ENCODE measurements around the gene PIP4K2B.
"Not testable (repeated sequence)": the region's sequence is repeated elsewhere in the genome, so short reads cannot be mapped to it uniquely, and the experiment has no call there.

The PIP4K2B gene

DNA sequence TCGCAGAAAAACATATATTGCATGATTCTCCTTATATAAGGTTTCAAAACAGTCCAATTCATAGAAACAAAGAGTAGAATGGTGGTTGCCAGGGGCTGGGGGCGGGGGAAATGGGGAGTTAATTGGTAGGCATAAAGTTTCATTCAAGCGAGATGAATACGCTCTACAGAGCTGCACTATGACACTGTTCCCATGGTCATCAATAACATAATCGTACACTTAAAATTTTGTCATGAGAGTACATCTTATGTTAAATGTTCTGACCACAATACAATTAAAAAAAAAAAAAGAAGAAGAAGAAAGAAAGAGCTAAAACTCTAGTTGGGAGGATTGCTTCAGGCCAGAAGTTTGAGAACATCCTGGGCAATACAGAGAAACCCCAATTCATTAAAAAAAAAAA, 5.1 kb downstream of the PIP4K2B start:
- H2BK12ac ChIP-seq (ENCODE audit: low read length in 2 of 2) = no peak overlapping the region
- no peak overlapping the region for H2BK15ac ChIP-seq (ENCODE audit: low read depth, poor library complexity, severe bottlenecking)
- H2AK5ac ChIP-seq (ENCODE audit: low read length, severe bottlenecking) = no peak overlapping the region
- H2BK120ac ChIP-seq (ENCODE audit: low read depth, low read length) = no peak overlapping the region
- no peak overlapping the region for H3K4ac ChIP-seq (ENCODE audit: low read depth in 1 of 2, low read length in 2 of 2)
- no peak overlapping the region for H3K9ac ChIP-seq (ENCODE audit: low read length)
- H2AFZ ChIP-seq (ENCODE audit: low read depth, low read length) = no peak overlapping the region
- no peak overlapping the region for H4K8ac ChIP-seq (ENCODE audit: low read length)
- no peak overlapping the region for H3K14ac ChIP-seq (ENCODE audit: low read length in 2 of 2)
- no peaks in the 10 kb centered on the region for H3K9me3 ChIP-seq (ENCODE audit: control insufficient read depth, low read length)
- H3K23ac ChIP-seq (ENCODE audit: low read length in 2 of 2) = no peak overlapping the region
- H3K27ac ChIP-seq (ENCODE audit: low read length, poor library complexity, severe bottlenecking) = no peak overlapping the region
- H3K79me1 ChIP-seq (replicated peaks; ENCODE audit: low read length, poor library complexity, severe bottlenecking) = peaks cover 10% of the 10 kb centered on the region
- no peak overlapping the region for H4K91ac ChIP-seq (ENCODE audit: low read length)
- peaks cover 9 to 25% of the 10 kb centered on the region in 2 experiments for H3K36me3 ChIP-seq (ENCODE audit: control insufficient read depth in 1 of 2, insufficient read depth in 2 of 2, low read depth in 1 of 2, low read length in 2 of 2)
- peaks cover 12% of the 10 kb centered on the region for H3K4me1 ChIP-seq (ENCODE audit: control insufficient read depth, insufficient read depth, low read depth, low read length)
- WGBS = 100% methylated on average over 1 of the region's 5 CpGs
- no peak overlapping the region for H3K4me3 ChIP-seq (ENCODE audit: insufficient read depth in 1 of 2, low read depth in 1 of 2, low read length in 2 of 2)
- DNase-seq = no peak
- H3K4me2 ChIP-seq (ENCODE audit: low read length, poor library complexity, severe bottlenecking) = no peak overlapping the region
- H3K27me3 ChIP-seq (ENCODE audit: control insufficient read depth in 1 of 2, insufficient read depth in 1 of 2, low read length in 2 of 2) = no peaks in the 10 kb centered on the region
- H2BK5ac ChIP-seq (ENCODE audit: low read depth, low read length, poor library complexity, severe bottlenecking) = no peak overlapping the region
- no peak overlapping the region for H3K18ac ChIP-seq (ENCODE audit: low read depth in 1 of 2, low read length in 2 of 2)

- Histone ChIP-seq H3K4me3 (ENCODE audit: insufficient read depth in 1 of 2, low read depth in 1 of 2, low read length in 2 of 2) (no peak overlapping the region), H4K91ac (ENCODE audit: low read length) (no peak overlapping the region), H2BK15ac (ENCODE audit: low read depth, poor library complexity, severe bottlenecking) (no peak overlapping the region), H3K36me3 (ENCODE audit: control insufficient read depth in 1 of 2, insufficient read depth in 2 of 2, low read depth in 1 of 2, low read length in 2 of 2) (peaks cover 15 to 36% of the 10 kb centered on the region in 2 experiments), H3K27ac (ENCODE audit: low read length, poor library complexity, severe bottlenecking) (no peak overlapping the region), H2BK12ac (ENCODE audit: low read length in 2 of 2) (no peak overlapping the region), H2BK120ac (ENCODE audit: low read depth, low read length) (no peak overlapping the region), H3K9ac (ENCODE audit: low read length) (no peak overlapping the region), H3K9me3 (ENCODE audit: control insufficient read depth, low read length) (no peaks in the 10 kb centered on the region), H3K4me1 (ENCODE audit: control insufficient read depth, insufficient read depth, low read depth, low read length) (peaks cover 6% of the 10 kb centered on the region), H3K79me1 (replicated peaks; ENCODE audit: low read length, poor library complexity, severe bottlenecking) (peaks cover 21% of the 10 kb centered on the region), H3K23ac (ENCODE audit: low read length in 2 of 2) (no peak overlapping the region), H3K18ac (ENCODE audit: low read depth in 1 of 2, low read length in 2 of 2) (no peak overlapping the region), H3K27me3 (ENCODE audit: control insufficient read depth in 1 of 2, insufficient read depth in 1 of 2, low read length in 2 of 2) (no peaks in the 10 kb centered on the region), H2AK5ac (ENCODE audit: low read length, severe bottlenecking) (no peak overlapping the region), H3K4me2 (ENCODE audit: low read length, poor library complexity, severe bottlenecking) (no peak overlapping the region), H3K14ac (ENCODE audit: low read length in 2 of 2) (no peak overlapping the region), H4K8ac (ENCODE audit: low read length) (no peak overlapping the region), H2AFZ (ENCODE audit: low read depth, low read length) (no peak overlapping the region), H3K4ac (ENCODE audit: low read depth in 1 of 2, low read length in 2 of 2) (no peak overlapping the region), H2BK5ac (ENCODE audit: low read depth, low read length, poor library complexity, severe bottlenecking) (no peak overlapping the region)
- WGBS = 92% methylated on average over 4 of the region's 5 CpGs
- no peak for DNase-seq
These were observed 8.2 kb downstream of the PIP4K2B start for GRCh38 chr17:38791162-38791561.

GRCh38 chr17:38790148-38790707, 9.1 kb downstream of the PIP4K2B start:
- 87% methylated on average over 13 of the region's 13 CpGs for WGBS
- not testable (repeated sequence) for H3K4me2 ChIP-seq (ENCODE audit: low read length, poor library complexity, severe bottlenecking); H2AFZ ChIP-seq (ENCODE audit: low read depth, low read length); H2BK15ac ChIP-seq (ENCODE audit: low read depth, poor library complexity, severe bottlenecking); H3K4me3 ChIP-seq (ENCODE audit: insufficient read depth in 1 of 2, low read depth in 1 of 2, low read length in 2 of 2); H3K18ac ChIP-seq (ENCODE audit: low read depth in 1 of 2, low read length in 2 of 2); H3K23ac ChIP-seq (ENCODE audit: low read length in 2 of 2); DNase-seq; H3K9ac ChIP-seq (ENCODE audit: low read length); H3K27ac ChIP-seq (ENCODE audit: low read length, poor library complexity, severe bottlenecking); H2BK120ac ChIP-seq (ENCODE audit: low read depth, low read length); H3K4ac ChIP-seq (ENCODE audit: low read depth in 1 of 2, low read length in 2 of 2); H3K14ac ChIP-seq (ENCODE audit: low read length in 2 of 2); H2AK5ac ChIP-seq (ENCODE audit: low read length, severe bottlenecking); H4K8ac ChIP-seq (ENCODE audit: low read length); H2BK5ac ChIP-seq (ENCODE audit: low read depth, low read length, poor library complexity, severe bottlenecking); H4K91ac ChIP-seq (ENCODE audit: low read length); H3K27me3 ChIP-seq (ENCODE audit: control insufficient read depth in 1 of 2, insufficient read depth in 1 of 2, low read length in 2 of 2); H3K9me3 ChIP-seq (ENCODE audit: control insufficient read depth, low read length); H3K4me1 ChIP-seq (ENCODE audit: control insufficient read depth, insufficient read depth, low read depth, low read length)
- Histone ChIP-seq H2BK12ac (ENCODE audit: low read length in 2 of 2) (peak overlapping the region in 1 of 2 experiments; percentile 66), H3K36me3 (ENCODE audit: control insufficient read depth in 1 of 2, insufficient read depth in 2 of 2, low read depth in 1 of 2, low read length in 2 of 2) (peaks cover 24 to 38% of the 10 kb centered on the region in 2 experiments), H3K79me1 (replicated peaks; ENCODE audit: low read length, poor library complexity, severe bottlenecking) (peaks cover 26% of the 10 kb centered on the region)

- no peak overlapping the region for H3K4me3 ChIP-seq (ENCODE audit: insufficient read depth in 1 of 2, low read depth in 1 of 2, low read length in 2 of 2)
- WGBS = 0% methylated on average over 1 of the region's 1 CpG
- H2AFZ ChIP-seq (ENCODE audit: low read depth, low read length) = no peak overlapping the region
- H3K4me2 ChIP-seq (ENCODE audit: low read length, poor library complexity, severe bottlenecking) = no peak overlapping the region
- no peak overlapping the region for H4K8ac ChIP-seq (ENCODE audit: low read length)
- H3K36me3 ChIP-seq (ENCODE audit: control insufficient read depth in 1 of 2, insufficient read depth in 2 of 2, low read depth in 1 of 2, low read length in 2 of 2) = peaks cover 29 to 44% of the 10 kb centered on the region in 2 experiments
- no peak overlapping the region for H3K4ac ChIP-seq (ENCODE audit: low read depth in 1 of 2, low read length in 2 of 2)
- H3K9me3 ChIP-seq (ENCODE audit: control insufficient read depth, low read length) = no peaks in the 10 kb centered on the region
- no peaks in the 10 kb centered on the region for H3K27me3 ChIP-seq (ENCODE audit: control insufficient read depth in 1 of 2, insufficient read depth in 1 of 2, low read length in 2 of 2)
- no peak overlapping the region for H4K91ac ChIP-seq (ENCODE audit: low read length)
- no peak overlapping the region for H2BK12ac ChIP-seq (ENCODE audit: low read length in 2 of 2)
- no peak overlapping the region for H3K23ac ChIP-seq (ENCODE audit: low read length in 2 of 2)
- no peak overlapping the region for H3K27ac ChIP-seq (ENCODE audit: low read length, poor library complexity, severe bottlenecking)
- H3K9ac ChIP-seq (ENCODE audit: low read length) = peak overlapping the region; percentile 9
- no peak overlapping the region for H2BK120ac ChIP-seq (ENCODE audit: low read depth, low read length)
- no peak overlapping the region for H3K18ac ChIP-seq (ENCODE audit: low read depth in 1 of 2, low read length in 2 of 2)
- H3K4me1 ChIP-seq (ENCODE audit: control insufficient read depth, insufficient read depth, low read depth, low read length) = peaks cover 6% of the 10 kb centered on the region
- peaks cover 29% of the 10 kb centered on the region for H3K79me1 ChIP-seq (replicated peaks; ENCODE audit: low read length, poor library complexity, severe bottlenecking)
- H2AK5ac ChIP-seq (ENCODE audit: low read length, severe bottlenecking) = no peak overlapping the region
- peak; percentile 56 for DNase-seq
- no peak overlapping the region for H3K14ac ChIP-seq (ENCODE audit: low read length in 2 of 2)
- no peak overlapping the region for H2BK5ac ChIP-seq (ENCODE audit: low read depth, low read length, poor library complexity, severe bottlenecking)
- no peak overlapping the region for H2BK15ac ChIP-seq (ENCODE audit: low read depth, poor library complexity, severe bottlenecking)
These were observed 10.2 kb downstream of the PIP4K2B start for GRCh38 chr17:38789185-38789584.

Measured in mesenchymal stem cell (in vitro differentiated cells and primary cell).